ENCODE data around the gene RAB17. TPM values are rescaled to one million over a fixed set of nuclear protein-coding genes. Genes with fewer than 3 reads are reported as not detected.

The RAB17 gene
- total and polyA plus RNA-seq, 2 of the 4 experiments (the other 2 are of a cell fraction): 0.41 TPM; not detected in 1

DNA sequence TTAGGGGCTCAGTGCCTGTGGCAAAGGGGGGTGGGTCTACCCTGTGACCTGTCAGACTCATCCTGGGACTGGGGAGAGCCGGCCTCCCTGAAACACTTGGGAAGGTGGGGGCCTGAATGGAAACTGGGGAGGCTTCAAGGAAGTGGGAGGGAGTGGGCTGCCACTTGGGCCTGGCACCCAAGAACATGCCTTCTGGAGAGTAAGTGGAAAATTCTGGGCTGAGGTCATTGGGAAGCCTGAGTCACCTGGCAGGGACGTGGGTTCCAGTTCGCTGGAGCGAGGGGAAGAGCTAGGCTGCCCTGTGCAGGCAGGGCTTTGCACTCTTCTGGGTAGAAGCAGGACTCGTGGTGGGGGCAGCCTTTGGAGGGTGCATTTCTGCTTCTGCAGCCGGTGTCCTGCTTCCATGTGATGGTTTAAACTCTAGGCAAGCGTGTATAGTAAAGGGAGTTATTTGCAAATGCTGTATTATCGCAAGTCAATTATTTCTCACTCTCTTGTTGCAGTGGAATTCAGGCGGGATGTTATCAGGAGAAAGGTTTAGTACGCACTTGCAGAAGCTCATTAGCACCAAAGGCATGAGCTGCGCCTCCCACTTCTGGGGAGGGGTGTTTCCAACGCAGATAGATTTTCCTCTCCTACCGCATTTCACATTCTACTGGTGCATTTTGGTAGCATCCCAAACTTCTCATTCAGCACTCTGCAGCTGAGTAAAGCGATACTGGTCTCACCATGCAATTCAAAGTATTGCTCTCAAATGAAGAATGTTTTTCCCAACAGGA, 40.7 kb upstream of the RAB17 start:
- no TSS peak for BruUV-seq (replicated peaks)
- CTCF ChIA-PET: no interaction called here
- peaks cover 16% of the 10 kb centered on the region for H3K36me3 ChIP-seq (ENCODE audit: control insufficient read depth, insufficient read depth, low read length)

More for the DNA sequence above, 40.7 kb upstream of the RAB17 start:
- H3K9ac ChIP-seq (ENCODE audit: low read depth, low read length): no peak overlapping the region
- H3K23ac ChIP-seq (ENCODE audit: low read depth, low read length): no peak overlapping the region
- H3K4me2 ChIP-seq (ENCODE audit: low read depth, low read length): no peak overlapping the region
- peaks cover 28 to 86% of the 10 kb centered on the region in 2 experiments for H3K79me1 ChIP-seq (ENCODE audit: low read depth in 1 of 2, low read length in 2 of 2)
- 100% methylated on average over 2 of the region's 14 CpGs; no CpG with 5 or more reads in 1 of the 2 experiments for WGBS, 2 experiments (ENCODE audit: extremely low coverage in 2 of 2, insufficient read length in 1 of 2)
- H2BK120ac ChIP-seq (ENCODE audit: low read depth, low read length): no peak overlapping the region
- H3K27ac ChIP-seq (ENCODE audit: insufficient read depth, low read length): no peak overlapping the region
- peaks cover 18% of the 10 kb centered on the region for H3K9me1 ChIP-seq (ENCODE audit: insufficient read depth, low read length)
- peaks cover 30% of the 10 kb centered on the region for H4K20me1 ChIP-seq (ENCODE audit: insufficient read depth, low read length)
- 0 out of 2 replicates have a peak, but pooled peaks cover 2% of the 10 kb centered on the region for H3K9me3 ChIP-seq (ENCODE audit: control insufficient read depth, insufficient read depth, low read length)
- H3K4me1 ChIP-seq (ENCODE audit: control insufficient read depth, insufficient read depth, low read length): peaks cover 7% of the 10 kb centered on the region
- no peak overlapping the region for H3K14ac ChIP-seq (replicated peaks; ENCODE audit: low read depth, low read length)
- intact Hi-C loops (cut with micrococcal nuclease): no loop called here
- H2AK9ac ChIP-seq (replicated peaks; ENCODE audit: low read depth, low read length, poor library complexity): no peak overlapping the region
- no peak for DNase-seq
- dilution Hi-C loops (cut with HindIII; ENCODE audit: low sequenced_read_pairs, unreplicated experiment): no loop called here
- no peak overlapping the region for H3K4me3 ChIP-seq (ENCODE audit: insufficient read depth, low read depth, low read length)
- H2BK15ac ChIP-seq (ENCODE audit: low read depth, low read length): no peak overlapping the region
- no peak overlapping the region for H4K91ac ChIP-seq (ENCODE audit: insufficient read depth, low read depth, low read length)
- H4K8ac ChIP-seq (ENCODE audit: low read depth in 2 of 2, low read length in 2 of 2): no peak overlapping the region; a peak in 1 of 4 replicates
- H3K18ac ChIP-seq (ENCODE audit: low read depth, low read length): no peak overlapping the region
- no peak overlapping the region for H3K56ac ChIP-seq (ENCODE audit: extremely low read depth, insufficient read depth, low read length)
- TF ChIP-seq BHLHE40 (IDR thresholded peaks at IDR 0.05; ENCODE audit: low read depth, low read length) (no peak), NFE2L2 (IDR thresholded peaks at IDR 0.05; ENCODE audit: low read depth, low read length) (no peak), MXI1 (IDR thresholded peaks at IDR 0.05; ENCODE audit: borderline replicate concordance, low read depth, low read length) (no peak), SMC3 (IDR thresholded peaks at IDR 0.05; ENCODE audit: low read depth, low read length) (no peak), RCOR1 (IDR thresholded peaks at IDR 0.05; ENCODE audit: insufficient replicate concordance, low read length) (no peak), CHD1 (IDR thresholded peaks at IDR 0.05; ENCODE audit: low read depth, low read length) (no peak), MAZ (IDR thresholded peaks at IDR 0.05; ENCODE audit: borderline replicate concordance, low read depth, low read length) (no peak), RFX5 (IDR thresholded peaks at IDR 0.05; ENCODE audit: low read depth, low read length) (no peak), FOS (IDR thresholded peaks at IDR 0.05; ENCODE audit: low read depth, low read length) (no peak), CEBPB (IDR thresholded peaks at IDR 0.05; ENCODE audit: low read depth, low read length) (no peak), POLR2A (IDR thresholded peaks at IDR 0.05; ENCODE audit: low read depth, low read length) (no peak), MAFK (IDR thresholded peaks at IDR 0.05; ENCODE audit: low read depth, low read length) (no peak), RAD21 (IDR thresholded peaks at IDR 0.05; ENCODE audit: low read length) (no peak)
- TF ChIP-seq, protein P1, sequence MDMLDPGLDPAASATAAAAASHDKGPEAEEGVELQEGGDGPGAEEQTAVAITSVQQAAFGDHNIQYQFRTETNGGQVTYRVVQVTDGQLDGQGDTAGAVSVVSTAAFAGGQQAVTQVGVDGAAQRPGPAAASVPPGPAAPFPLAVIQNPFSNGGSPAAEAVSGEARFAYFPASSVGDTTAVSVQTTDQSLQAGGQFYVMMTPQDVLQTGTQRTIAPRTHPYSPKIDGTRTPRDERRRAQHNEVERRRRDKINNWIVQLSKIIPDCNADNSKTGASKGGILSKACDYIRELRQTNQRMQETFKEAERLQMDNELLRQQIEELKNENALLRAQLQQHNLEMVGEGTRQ (IDR thresholded peaks at IDR 0.05; ENCODE audit: low read depth, low read length): no peak
- TF ChIP-seq, protein P2, sequence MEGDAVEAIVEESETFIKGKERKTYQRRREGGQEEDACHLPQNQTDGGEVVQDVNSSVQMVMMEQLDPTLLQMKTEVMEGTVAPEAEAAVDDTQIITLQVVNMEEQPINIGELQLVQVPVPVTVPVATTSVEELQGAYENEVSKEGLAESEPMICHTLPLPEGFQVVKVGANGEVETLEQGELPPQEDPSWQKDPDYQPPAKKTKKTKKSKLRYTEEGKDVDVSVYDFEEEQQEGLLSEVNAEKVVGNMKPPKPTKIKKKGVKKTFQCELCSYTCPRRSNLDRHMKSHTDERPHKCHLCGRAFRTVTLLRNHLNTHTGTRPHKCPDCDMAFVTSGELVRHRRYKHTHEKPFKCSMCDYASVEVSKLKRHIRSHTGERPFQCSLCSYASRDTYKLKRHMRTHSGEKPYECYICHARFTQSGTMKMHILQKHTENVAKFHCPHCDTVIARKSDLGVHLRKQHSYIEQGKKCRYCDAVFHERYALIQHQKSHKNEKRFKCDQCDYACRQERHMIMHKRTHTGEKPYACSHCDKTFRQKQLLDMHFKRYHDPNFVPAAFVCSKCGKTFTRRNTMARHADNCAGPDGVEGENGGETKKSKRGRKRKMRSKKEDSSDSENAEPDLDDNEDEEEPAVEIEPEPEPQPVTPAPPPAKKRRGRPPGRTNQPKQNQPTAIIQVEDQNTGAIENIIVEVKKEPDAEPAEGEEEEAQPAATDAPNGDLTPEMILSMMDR (conservative IDR thresholded peaks at IDR 0.05; ENCODE audit: low read depth, low read length): no peak
- TF ChIP-seq, protein P3, sequence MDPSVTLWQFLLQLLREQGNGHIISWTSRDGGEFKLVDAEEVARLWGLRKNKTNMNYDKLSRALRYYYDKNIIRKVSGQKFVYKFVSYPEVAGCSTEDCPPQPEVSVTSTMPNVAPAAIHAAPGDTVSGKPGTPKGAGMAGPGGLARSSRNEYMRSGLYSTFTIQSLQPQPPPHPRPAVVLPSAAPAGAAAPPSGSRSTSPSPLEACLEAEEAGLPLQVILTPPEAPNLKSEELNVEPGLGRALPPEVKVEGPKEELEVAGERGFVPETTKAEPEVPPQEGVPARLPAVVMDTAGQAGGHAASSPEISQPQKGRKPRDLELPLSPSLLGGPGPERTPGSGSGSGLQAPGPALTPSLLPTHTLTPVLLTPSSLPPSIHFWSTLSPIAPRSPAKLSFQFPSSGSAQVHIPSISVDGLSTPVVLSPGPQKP (IDR thresholded peaks at IDR 0.05; ENCODE audit: borderline replicate concordance, low read depth, low read length): no peak
- no peak overlapping the region for H4K5ac ChIP-seq (ENCODE audit: low read depth, low read length)
- no peaks in the 10 kb centered on the region for H3K27me3 ChIP-seq (ENCODE audit: control insufficient read depth, insufficient read depth, low read length)
- H2AFZ ChIP-seq (replicated peaks; ENCODE audit: low read length, poor library complexity): no peak overlapping the region
- POLR2A ChIA-PET (ENCODE audit: unreplicated experiment): no interaction called here
- in situ Hi-C loops (cut with MboI; ENCODE audit: low sequenced_read_pairs): no loop called here
- no peak overlapping the region for H3K4ac ChIP-seq (ENCODE audit: low read depth, low read length)
- H2BK5ac ChIP-seq (ENCODE audit: low read depth, low read length, poor library complexity, severe bottlenecking): no peak overlapping the region
- no peak for ATAC-seq (ENCODE audit: low read depth)
- no peak overlapping the region for H2BK20ac ChIP-seq (ENCODE audit: low read depth, low read length)
- no peak overlapping the region for H2AK5ac ChIP-seq (ENCODE audit: low read depth, low read length)

All from IMR-90 (cell line).